Measurements from ENCODE around the gene SUMF1.

Gene SUMF1

DNA sequence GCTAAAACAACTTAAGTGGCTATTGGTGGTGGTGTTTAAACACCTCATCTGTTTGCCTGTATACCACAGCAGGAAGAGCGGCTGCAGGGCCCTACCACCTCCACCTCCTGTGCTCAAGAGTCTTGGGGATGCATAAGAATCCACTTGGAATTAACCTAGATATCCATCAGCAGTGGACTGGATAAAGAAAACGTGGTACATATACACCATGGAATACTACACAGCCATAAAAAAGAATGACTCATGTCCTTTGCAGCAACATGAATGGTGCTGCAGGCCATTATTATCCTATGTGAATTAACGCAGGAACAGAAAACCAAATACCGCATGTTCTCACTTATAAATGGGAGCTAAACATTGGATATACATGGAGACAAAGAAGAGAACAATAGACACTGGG lies 87.1 kb downstream of the SUMF1 start:
- TF ChIP-seq, protein P1, sequence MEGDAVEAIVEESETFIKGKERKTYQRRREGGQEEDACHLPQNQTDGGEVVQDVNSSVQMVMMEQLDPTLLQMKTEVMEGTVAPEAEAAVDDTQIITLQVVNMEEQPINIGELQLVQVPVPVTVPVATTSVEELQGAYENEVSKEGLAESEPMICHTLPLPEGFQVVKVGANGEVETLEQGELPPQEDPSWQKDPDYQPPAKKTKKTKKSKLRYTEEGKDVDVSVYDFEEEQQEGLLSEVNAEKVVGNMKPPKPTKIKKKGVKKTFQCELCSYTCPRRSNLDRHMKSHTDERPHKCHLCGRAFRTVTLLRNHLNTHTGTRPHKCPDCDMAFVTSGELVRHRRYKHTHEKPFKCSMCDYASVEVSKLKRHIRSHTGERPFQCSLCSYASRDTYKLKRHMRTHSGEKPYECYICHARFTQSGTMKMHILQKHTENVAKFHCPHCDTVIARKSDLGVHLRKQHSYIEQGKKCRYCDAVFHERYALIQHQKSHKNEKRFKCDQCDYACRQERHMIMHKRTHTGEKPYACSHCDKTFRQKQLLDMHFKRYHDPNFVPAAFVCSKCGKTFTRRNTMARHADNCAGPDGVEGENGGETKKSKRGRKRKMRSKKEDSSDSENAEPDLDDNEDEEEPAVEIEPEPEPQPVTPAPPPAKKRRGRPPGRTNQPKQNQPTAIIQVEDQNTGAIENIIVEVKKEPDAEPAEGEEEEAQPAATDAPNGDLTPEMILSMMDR (IDR thresholded peaks at IDR 0.05; ENCODE audit: low read depth, low read length), result no peak
- no peak overlapping the region for H3K4me3 ChIP-seq (ENCODE audit: low read depth, low read length)

GRCh38 chr3:4376499-4376898 lies 90.6 kb downstream of the SUMF1 start:
- TF ChIP-seq, protein P1 (IDR thresholded peaks at IDR 0.05; ENCODE audit: low read depth, low read length), result no peak
- no peak overlapping the region for H3K4me3 ChIP-seq (ENCODE audit: low read depth, low read length)

DNA sequence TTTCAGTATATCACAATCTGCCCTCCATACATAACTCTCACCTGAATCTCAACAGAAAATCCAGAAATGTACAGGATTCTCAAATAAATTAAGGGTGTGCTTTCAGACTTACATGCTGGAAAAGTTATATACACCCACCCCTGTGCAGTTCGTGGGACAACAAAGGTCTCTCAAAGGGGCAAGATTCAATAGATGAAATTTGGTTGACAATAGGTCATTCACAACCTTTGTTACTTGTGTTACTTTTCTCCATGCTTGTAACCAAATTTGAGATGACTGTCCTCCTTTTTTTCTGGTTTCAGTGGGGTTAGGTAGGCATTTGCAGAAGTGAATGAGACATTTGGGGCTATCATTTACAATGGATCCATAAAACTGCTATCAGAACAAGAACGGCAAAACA lies 91.2 kb downstream of the SUMF1 start:
- TF ChIP-seq, protein P1 (IDR thresholded peaks at IDR 0.05; ENCODE audit: low read depth, low read length), result no peak
- no peak overlapping the region for H3K4me3 ChIP-seq (ENCODE audit: low read depth, low read length)

GRCh38 chr3:4373669-4374068 lies 93.4 kb downstream of the SUMF1 start:
- H3K4me3 ChIP-seq (ENCODE audit: low read depth, low read length), result no peak overlapping the region
- TF ChIP-seq, protein P1 (IDR thresholded peaks at IDR 0.05; ENCODE audit: low read depth, low read length), result no peak

GRCh38 chr3:4362523-4362922 lies 104.5 kb downstream of the SUMF1 start:
- no peak overlapping the region for H3K4me3 ChIP-seq (ENCODE audit: low read depth, low read length)
- TF ChIP-seq, protein P1 (IDR thresholded peaks at IDR 0.05; ENCODE audit: low read depth, low read length), result no peak

DNA sequence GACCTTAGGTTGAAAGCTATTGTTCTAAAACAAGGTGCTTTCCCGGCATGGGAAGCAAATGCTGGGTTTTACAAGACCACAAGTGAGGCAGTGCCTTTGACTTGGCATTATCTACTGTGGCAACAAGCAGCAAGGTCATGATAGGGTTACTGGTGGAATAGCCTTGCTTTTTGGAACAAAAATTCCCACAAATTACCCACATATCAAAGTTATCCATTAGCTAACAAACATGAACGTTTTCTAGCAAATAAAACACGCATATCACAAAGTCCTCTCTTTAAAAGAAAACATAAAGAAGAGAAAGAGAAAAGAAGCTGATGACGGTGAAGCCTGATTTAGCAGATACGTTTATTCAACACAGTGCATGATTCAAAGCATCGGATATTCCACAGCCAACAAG lies 106.3 kb downstream of the SUMF1 start:
- no peak overlapping the region for H3K4me3 ChIP-seq (ENCODE audit: low read depth, low read length)
- TF ChIP-seq, protein P1 (IDR thresholded peaks at IDR 0.05; ENCODE audit: low read depth, low read length), result no peak

DNA sequence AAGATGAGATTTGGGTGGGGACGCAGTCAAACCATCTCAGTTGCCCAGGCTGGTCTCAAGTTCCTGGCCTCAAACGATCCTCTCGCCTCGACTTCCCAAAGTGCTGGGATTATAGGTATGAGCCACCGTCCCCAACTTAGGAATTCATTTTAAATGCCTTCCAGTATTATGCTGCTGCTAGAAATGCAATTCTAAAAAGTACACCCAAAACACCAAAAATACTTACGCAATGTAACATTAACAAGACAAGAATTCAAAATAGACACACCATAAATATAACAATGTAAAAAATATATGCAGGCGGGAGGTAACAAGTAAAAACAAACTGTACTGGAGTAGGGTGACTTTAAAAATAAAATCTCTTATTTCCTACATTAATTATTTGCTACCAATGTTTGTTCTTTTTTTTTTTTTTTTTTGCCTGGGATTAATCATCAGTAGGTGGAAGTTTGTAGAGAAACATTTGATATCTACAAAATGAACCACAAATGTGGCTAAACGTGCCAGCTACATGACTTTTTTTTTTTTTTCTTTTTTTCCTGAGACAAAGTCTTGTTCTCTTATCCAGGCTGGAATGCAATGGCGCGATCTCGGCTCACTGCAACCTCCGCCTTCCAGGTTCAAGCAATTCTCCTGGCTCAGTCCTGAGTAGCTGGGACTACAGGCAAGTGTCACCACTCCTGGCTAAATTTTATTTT lies 107.1 kb downstream of the SUMF1 start:
- H3K4me3 ChIP-seq (ENCODE audit: low read depth, low read length), result no peak overlapping the region
- TF ChIP-seq, protein P1 (IDR thresholded peaks at IDR 0.05; ENCODE audit: low read depth, low read length), result no peak

All from WI38 (cell line).